Measurements from ENCODE around the gene SLC6A3.

Gene SLC6A3

GRCh38 chr5:1419476-1420210 is 25.6 kb downstream of the SLC6A3 start:
- no peak for DNase-seq

- DNase-seq = no peak
Observed at GRCh38 chr5:1418921-1419280, 26.3 kb downstream of the SLC6A3 start.

GRCh38 chr5:1418238-1418920 is 26.9 kb downstream of the SLC6A3 start:
- DNase-seq = no peak

GRCh38 chr5:1417586-1418225 is 27.5 kb downstream of the SLC6A3 start:
- DNase-seq = no peak

GRCh38 chr5:1416856-1417469 is 28.3 kb downstream of the SLC6A3 start:
- DNase-seq = no peak

- no peak for DNase-seq
Observed at GRCh38 chr5:1415626-1416360, 29.4 kb downstream of the SLC6A3 start.

- DNase-seq = no peak
Observed at GRCh38 chr5:1415059-1415425, 30.2 kb downstream of the SLC6A3 start.

- DNase-seq = no peak
Observed at GRCh38 chr5:1414311-1415058, 30.8 kb downstream of the SLC6A3 start.

- no peak for DNase-seq
Observed at GRCh38 chr5:1413611-1414241, 31.5 kb downstream of the SLC6A3 start.

GRCh38 chr5:1413211-1413610 is 32.0 kb downstream of the SLC6A3 start:
- DNase-seq = no peak

- no peak for DNase-seq
Observed at GRCh38 chr5:1412621-1413020, 32.6 kb downstream of the SLC6A3 start.

- DNase-seq = no peak
Observed at GRCh38 chr5:1412163-1412562, 33.1 kb downstream of the SLC6A3 start.

GRCh38 chr5:1411099-1411498 is 34.1 kb downstream of the SLC6A3 start:
- no peak for DNase-seq

- no peak for DNase-seq
Observed at GRCh38 chr5:1410156-1411014, 34.9 kb downstream of the SLC6A3 start.

- DNase-seq = no peak
Observed at GRCh38 chr5:1409381-1410110, 35.7 kb downstream of the SLC6A3 start.

- DNase-seq = no peak
Observed at GRCh38 chr5:1406681-1407640, 38.3 kb downstream of the SLC6A3 start.

GRCh38 chr5:1405539-1406530 is 39.4 kb downstream of the SLC6A3 start:
- DNase-seq = no peak

GRCh38 chr5:1405121-1405520 is 40.1 kb downstream of the SLC6A3 start:
- DNase-seq = no peak
